IPS DF 19.7 (cell line): ENCODE data around the gene FOXL3.
"Not testable (repeated sequence)": the region's sequence is repeated elsewhere in the genome, so short reads cannot be mapped to it uniquely, and the experiment has no call there.

ENCODE experiments used
- DNase-seq: peaks from one replicate; pipeline ENCODE4 v3.0.0-alpha.2; 2013; ENCODE audit warnings: low read depth, low spot score

The FOXL3 gene

DNA sequence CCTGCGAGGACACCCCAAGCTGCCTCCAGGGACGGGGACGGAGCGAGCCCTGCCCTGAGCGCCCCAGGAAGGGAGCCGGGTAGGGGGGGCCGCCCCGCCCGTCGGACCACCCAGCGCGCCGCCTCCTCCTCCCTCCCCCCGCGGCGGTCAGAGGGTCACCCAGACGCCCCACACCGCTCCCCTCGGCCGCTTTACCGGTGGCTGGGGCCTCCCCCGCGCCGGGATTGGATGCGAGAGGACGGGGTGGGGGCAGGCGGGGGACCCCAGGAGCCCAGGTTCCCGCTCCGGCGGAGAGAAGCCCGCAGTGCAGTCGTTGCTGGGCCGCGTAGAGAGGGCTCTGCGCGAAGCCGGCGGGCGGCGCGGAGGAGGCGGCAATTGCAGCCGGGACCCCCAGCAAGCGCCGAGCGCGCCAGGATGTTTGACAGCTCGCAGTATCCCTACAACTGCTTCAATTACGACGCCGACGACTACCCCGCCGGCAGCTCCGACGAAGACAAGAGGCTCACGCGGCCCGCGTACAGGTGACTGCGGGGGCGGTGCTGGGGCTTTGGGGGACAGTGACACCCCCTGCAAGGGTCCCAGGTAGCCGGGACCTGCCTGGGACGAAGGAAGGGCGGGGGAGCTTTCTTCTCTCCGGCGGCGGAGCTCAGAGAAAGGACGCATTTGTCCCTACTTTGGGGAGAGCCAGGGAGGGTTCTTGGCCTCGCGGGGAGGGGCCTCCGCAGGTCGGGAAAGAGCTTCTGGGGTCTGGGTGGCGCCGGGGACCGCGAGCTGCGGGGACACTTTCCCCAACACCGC is at the start of gene FOXL3:
Gene FOXL3, plus strand, starts transcription at position 415 of the 798 bp plus-strand sequence. Its CDS starts 0 bp downstream, at position 415.
- DNase-seq: no peak

DNA sequence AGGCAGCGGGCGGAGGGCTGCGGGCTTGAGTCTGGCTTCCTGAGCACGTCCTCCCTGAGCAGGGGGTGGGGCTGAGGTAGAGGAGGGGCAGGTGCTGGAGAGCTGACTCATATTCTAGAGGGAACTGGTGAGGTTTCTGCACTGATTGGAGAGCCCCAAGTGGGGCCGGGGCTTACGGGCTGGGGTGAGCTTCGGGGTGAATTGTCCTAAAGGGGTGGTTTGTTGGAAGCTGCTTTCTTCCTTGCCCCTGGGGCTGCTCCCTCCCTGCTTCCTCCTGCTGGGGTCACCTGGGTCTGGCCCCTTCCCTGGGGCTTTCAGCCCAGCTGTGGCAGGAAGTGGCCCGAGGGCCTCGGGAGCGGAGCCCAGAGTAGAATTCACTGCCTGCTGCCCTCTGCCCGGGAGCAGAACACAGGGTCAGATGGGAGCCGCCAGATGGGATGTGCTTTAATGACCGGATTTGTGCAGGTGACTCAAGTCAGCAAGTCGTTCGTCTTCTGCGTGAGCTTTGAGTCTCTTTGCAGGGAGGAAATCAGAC is 49.0 kb upstream of the FOXL3 start:
- no peak for DNase-seq

DNA sequence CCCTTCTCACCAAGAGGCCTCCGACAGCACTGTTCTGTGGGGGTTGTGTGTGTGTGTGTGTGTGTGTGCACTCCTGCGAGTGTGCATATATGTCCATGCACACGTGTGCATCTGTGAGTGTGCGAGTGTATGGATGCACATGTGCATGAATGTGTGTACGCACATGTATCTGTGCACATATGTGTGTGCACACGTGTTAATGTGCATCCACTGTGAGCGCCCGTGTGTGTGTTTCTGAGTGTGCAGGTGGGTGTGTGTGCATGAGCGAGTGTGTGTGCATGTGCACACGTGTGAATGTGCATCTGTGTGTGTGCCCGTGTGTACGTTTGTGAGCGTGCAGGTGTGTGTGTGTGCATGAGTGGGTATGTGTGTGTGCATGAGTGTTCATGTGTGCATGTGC is 48.5 kb upstream of the FOXL3 start:
- DNase-seq: no peak

DNA sequence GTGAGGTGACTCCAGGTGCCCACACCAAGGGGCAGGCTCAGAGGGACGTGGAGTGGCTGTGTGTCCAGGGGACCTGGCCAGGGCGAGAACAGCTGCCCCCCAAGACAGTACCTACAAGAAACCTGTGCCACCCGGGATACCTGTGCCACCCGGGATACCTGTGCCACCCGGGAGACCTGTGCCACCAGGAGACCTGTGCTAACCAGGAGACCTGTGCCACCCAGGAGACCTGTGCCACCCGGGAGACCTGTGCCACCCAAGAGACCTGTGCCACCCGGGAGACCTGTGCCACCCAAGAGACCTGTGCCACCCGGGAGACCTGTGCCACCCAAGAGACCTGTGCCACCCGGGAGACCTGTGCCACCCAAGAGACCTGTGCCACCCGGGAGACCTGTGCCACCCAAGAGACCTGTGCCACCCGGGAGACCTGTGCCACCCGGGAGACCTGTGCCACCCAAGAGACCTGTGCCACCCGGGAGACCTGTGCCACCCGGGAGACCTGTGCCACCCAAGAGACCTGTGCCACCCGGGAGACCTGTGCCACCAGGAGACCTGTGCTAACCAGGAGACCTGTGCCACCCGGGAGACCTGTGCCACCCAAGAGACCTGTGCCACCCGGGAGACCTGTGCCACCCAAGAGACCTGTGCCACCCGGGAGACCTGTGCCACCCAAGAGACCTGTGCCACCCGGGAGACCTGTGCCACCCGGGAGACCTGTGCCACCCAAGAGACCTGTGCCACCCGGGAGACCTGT is 47.0 kb upstream of the FOXL3 start:
- not testable (repeated sequence) for DNase-seq

DNA sequence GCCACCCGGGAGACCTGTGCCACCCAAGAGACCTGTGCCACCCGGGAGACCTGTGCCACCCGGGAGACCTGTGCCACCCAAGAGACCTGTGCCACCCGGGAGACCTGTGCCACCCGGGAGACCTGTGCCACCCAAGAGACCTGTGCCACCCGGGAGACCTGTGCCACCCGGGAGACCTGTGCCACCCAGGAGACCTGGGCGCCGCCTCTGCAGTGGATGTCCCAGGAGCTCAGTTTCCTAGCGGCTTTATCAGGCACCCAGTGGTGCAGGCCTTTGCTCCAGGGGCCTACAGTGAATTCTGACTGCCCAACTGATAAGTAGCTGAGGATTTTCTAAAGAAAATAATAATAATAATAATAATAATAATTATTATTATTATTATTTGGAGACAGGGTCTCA is 46.4 kb upstream of the FOXL3 start:
- DNase-seq: not testable (repeated sequence)

DNA sequence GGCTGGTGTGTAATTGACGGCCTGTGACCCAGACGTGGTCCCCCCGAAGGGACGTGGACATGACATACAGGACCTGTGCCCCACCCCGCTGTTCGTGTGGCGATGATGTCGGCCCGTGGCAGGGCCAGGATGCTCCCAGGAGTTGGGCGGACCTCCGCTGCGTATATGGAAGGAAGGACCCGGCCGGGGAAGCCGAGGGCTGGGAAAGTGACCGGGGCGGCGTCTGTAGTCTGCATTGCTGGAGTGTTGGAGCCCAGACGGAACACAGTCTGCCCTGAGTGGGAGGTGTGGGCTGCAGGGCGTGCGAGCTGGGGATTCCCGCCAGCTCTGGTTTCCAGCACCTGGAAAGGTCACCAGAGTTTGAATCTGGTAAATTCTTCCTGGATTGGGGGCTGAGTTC is 45.0 kb upstream of the FOXL3 start:
- no peak for DNase-seq

DNA sequence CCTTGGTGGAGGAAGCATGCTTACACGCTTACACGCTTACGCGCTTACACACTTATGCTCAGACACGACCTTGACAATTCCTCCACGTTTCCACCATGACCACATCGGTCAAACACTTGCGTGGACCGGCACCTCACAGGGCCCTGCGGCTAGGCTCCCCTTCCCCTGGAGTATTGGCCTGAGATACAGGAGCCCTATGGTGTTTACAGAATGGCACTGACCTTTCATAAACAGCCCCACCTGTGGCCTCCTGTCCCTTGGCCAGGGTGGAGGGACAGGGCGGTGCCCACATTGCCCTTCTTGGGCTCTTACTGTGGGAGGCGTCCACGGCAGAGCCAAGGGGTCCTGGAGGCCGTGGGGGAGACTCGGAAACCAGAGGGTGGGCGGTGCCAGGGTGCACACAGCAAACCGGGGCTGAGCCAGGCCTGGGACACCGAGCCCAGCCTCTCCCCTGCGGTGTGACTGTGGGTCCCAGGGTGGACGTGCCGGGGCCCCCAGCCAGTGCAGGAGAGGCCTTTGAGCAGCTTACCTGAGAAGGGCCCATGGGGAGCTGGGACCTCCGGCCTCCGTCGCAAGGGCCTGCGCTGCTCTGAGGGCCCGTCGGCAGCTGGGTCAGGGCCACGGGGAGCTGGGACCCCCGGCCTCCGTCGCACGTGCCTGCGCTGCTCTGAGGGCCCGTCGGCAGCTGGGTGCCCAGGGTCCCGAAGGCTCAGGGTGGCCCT is 44.2 kb upstream of the FOXL3 start:
- DNase-seq: no peak

DNA sequence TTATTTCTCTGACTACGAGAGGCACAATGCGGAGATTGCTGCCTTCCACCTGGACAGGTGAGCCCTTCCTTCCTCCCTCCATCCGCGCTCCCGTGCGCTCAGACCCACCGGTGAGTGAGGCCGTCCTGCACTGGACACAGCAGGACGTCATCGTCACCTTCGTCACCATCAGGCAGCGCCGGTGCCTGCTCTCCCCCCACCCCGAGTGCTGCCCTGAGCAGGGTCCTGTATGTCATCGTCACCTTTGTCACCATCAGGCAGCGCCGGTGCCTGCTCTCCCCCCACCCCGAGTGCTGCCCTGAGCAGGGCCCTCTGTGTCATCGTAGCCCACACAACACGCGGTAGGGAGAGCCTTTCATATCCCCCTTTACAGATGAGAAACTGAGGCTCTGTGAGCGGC is 43.5 kb upstream of the FOXL3 start:
- DNase-seq: no peak

DNA sequence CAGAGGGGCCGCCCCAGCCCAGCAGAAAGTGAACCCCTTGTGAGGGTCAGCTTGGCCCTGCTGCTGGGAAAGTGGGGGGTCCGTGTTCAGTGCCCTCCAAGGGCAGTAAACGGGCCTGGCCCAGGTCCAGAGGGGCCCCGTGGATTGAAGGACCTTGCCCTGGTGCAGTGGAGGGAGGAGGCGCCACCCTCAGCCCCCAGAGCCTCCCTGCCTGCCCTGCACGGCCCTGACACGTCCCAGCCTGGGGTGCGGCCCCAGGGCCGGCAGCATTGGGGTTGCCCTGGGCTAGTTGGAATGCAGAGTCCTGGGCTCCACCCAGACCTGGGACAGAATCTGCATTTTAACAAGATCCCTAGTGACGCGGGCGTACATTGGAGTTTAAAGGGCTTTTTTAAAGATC is 42.8 kb upstream of the FOXL3 start:
- DNase-seq: no peak

DNA sequence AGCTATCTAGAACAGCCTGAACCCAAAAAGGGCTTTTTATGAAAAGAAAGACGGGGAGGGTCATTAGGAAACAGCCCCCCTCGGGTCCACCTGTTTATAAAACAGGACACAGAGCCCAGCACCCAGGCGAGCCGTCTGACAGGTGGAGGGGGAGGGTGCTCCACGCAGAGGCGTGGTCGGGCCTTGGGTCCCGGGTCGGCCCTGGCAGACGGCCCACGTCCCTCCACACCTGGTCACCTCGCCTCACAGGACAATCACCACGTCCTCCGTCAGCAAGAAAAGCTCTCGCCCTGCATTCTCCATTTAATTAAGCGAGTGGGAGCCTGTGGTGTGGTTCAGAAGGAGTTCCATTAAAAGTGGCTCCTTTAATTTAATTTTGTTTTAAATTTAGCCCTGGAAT is 42.3 kb upstream of the FOXL3 start:
- no peak for DNase-seq

DNA sequence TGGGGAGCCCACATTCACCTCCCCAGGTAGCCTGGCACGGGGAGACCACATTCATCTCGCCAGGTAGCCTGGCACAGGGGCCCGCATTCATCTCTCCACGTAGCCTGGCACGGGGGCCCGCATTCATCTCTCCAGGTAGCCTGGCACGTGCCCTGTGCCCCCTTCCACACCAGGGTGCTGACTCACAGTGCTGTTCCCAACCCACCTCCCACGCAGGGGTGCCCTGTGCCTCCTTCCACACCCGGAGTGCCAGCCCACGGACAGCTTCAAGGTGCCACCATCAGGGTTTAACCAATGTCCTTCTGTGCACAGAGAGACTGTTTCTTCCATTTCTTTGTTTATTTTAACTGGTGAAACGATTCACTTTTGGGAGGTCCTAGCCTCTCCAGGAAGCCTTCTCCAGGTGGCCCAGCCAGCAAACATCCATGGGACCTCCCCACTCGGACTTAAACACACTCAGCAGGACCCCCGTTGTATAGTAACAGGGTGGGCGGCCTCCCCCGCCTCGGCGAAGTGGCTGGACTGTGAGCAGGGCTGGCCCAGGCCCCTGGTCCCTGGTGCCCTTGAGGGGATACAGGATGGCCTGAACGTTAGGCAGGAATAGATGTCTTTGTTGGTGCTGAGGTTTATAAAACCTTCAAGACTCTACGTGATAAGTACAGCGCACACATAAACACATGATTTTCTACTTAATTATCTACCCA is 41.1 kb upstream of the FOXL3 start:
- no peak for DNase-seq

DNA sequence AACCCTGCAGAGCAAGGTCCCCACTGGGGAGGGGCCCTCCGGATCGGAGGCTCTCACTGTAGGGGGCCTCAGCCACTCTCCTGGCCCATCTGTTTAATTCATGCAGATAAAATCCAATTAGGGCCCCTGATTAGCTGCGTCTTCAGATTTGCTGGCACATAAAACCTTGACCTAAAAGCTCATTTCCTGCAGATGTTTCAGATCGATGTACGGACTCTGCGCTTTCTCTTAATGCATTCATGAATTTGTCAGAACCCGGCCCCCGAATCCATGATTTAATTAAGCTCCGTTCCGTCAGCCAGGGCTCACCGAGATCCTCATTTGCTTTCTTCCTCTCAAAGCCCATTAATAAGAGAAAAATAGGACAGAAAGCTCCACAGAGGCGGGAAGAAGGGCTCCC is 40.0 kb upstream of the FOXL3 start:
- no peak for DNase-seq

DNA sequence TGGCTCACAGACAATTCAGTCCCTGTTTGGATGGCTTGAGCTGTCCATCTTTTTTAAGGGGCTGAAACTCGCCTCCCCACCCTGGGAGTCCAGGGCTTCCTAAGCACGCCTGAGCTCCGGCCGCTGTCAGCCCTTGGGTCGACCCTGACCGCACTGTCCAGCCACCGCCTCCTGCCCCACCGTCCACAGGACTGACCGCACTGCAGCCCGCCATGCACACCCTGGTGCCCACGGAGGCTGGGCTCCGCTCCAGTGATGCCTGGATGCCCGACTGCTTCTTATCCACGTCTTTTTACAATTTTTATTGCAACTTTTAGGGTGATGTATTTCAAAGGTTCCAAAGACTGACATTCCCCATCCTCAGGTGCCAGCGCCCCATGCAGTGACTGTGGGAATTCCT is 39.4 kb upstream of the FOXL3 start:
- DNase-seq: no peak

DNA sequence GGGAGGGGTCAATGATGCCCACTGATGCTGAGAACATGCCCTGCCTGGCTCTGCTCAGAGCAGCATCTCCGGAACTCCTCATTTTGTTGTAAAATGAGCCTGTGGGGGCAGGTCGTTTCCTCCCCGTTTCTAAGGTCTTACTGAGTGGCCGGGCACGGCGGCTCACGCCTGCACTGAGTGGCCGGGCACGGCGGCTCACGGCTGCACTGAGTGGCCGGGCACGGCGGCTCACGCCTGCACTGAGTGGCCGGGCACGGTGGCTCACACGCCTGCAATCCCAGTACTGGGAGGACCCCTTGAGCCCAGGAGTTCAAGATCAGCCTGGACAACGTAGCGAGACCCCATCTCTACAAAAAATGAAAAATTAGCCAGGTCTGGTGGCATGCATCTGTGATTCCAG is 39.0 kb upstream of the FOXL3 start:
- DNase-seq: no peak

DNA sequence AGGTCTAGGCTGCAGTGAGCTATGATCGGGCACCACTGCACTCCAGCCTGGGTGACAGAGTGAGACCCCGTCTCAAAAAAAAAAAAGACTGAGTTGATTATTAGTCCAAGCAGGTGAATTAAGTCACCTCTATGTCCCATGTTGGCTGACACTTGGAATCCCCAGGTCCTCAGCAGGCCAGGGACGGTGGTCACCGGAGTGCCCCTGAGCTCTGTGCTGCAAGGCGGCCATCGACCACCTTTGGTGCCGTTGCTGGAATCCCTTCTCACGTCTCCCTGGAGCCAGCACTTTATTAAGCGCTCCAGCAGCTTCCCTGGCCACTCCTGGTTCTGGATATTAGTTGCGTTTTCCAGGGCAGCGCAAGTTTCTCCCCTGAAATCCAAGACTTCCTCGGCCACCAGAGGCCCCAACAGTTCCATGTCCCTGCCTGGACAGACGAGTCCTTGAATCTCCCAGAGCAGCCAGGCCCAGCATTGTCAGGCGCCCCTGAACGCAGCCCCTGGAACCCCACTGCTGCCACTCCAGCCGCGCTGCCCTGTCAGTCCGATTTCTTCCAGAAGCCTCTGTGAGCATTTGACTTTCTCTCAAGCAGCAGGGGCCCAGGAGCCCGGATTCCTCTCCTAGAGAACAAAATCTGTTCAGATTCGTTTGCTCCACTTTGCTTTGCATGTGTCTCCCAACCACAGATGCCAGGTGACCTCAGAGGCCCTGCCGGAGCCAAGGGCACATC is 38.4 kb upstream of the FOXL3 start:
- no peak for DNase-seq

DNA sequence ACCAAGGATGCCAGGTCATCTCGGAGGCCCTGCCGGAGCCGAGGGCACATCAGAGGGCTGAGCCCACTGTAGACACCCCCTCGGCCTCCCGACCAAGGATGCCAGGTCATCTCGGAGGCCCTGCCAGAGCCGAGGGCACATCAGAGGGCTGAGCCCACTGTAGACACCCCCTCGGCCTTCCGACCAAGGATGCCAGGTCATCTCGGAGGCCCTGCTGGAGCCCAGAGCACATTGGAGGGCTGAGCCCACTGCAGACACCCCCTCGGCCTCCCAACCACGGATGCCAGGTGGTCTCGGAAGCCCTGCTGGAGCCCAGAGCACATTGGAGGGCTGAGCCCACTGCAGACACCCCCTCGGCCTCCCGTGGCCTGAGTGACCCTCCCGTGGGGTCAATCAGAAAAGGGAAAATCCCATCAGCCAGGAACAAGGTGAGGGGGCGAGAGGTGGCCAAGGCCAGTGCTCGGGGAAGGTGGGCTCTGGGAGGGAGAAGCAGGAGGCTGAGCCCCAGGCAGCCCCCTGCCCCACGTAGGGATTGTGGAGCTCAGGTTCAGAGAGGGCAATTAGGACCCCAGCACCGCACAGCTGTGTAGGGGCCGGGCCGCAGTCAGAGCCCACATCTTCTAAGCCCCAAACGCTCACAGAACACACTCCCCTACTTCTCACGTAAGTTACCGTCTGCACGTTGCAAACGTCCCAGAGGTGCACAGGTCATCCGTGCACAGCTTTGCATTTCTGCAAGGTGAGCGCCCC is 37.6 kb upstream of the FOXL3 start:
- no peak for DNase-seq

DNA sequence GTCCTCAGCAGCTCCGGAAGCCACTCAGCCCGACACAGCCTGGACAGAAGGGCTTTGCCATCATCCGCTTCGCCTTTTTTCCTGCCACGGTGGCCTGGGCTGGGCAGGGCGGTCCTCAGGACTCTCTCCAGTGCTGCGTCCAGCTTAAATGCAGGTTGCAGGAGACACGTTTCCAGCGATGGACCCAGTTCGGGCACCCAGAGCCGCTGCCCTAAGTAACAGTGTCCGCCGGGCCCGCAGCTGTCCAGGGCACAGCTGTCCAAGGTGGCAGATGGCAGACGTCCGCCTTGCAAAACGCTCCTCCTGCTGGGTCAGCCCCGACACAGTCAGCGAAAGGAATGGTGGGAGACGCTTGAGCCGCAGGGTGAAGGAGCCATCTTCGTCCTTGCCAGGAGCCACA is 37.0 kb upstream of the FOXL3 start:
- no peak for DNase-seq

DNA sequence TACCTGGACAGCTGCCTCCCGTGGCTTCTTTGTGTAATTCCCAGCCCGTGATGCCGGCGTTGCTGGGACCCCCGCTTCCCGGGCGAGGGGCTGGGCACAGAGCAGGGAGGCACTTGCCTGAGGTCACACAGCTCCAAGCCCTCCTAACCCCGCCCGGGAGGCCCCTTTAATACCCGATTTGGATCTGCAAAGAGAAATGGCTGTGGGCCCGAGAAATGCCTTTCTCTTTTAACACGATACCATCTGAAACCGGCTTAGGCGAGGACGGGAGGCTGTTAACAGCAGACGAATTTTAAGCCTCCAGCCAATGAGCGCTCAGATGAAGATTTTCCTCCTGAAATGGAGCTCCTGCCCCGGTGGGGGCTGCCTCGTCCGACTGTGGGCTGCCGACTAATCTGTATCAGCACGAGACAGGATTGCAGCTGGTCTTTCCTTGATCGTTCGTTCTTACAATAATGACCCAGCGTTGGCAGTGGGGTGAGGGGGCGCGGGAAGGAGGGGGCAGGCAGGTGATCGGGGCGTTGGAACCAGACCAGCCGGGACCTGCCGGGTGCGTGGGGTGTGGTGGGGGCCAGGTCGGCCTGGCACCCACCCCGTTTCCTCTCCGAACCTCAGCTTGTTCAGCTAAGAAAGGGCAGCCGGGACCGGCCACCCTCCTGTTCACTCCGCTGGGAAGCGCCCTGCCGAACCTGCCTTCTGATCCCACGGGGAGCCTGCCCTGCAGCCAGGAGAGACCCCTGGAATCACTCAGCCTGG is 36.2 kb upstream of the FOXL3 start:
- DNase-seq: no peak

DNA sequence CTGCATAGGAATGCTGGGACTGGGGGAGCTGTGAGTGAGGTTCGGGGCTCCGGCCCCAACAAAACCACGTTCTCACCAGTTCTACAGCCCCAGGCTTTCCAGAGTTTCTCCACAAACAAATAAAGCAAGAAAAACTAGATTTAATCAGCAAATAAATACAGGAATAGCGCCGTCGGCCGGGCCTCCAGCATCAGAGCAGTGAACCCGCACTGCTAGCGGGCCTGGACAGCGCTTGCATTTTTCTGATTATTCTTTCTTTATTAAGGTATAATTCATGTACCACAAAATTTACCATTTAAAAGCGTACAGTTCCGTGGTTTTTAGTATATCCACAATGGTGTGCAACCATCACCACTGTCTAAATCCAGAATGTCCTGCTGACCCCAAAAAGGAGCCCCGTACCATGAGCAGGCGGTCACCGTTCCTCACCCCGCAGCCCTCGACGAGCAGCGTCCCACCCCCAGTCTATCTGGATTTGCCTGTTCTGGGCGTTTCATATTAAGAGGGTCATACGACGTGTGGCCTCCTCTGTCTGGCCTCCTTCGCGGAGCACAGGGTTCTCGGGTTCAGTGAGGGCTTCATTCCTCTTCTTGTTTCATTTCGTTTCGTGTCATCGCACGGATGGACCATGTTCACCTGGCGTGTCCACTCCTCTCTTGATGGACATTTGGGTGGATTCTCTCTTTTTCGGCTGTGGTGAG is 35.5 kb upstream of the FOXL3 start:
- no peak for DNase-seq
